HPDE6-E6E7 (cell line): ENCODE results near the gene WDR76.

Experiments used
- DNase-seq: peaks from one replicate; pipeline ENCODE4 v3.0.0; 2011; ENCODE audit warnings: missing footprints; ENCODE audit errors: extremely low spot score

Gene WDR76

DNA sequence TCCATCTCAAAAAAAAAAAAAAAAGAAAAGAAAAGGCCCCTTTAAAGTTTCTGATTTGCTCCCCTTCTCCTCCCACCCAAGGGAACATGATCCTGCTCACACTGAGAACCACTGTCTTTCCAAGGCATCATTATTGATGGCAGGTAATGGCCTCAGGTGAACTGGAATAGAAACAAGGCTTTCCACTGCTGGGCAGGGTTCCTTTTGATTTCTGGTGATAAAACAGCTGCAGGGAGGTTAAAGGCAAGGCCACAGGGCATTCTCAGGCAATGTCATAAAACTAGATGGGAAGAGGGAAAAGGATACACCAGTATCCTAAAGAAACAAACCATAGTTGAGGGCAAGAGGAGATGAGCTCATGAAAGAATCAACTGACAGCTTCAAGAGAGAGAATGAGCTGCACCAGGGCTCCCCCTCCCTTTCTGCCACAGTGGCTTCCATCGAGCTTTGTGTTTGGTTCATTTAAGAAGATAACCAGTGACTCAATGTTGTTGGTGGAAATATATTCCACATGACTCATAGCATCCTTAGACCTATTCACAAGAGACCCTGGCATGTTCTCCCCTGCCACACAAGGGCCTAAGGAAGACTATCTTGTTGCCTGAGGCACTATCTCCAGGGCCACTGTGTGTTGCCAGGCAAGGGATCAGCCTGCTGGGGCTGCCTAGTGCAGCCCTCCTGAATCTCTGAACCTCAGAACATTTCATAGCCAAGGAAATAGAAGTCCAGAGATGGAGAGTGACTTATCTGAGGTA is 86.4 kb downstream of the WDR76 start:
- peak; percentile 86 for DNase-seq

DNA sequence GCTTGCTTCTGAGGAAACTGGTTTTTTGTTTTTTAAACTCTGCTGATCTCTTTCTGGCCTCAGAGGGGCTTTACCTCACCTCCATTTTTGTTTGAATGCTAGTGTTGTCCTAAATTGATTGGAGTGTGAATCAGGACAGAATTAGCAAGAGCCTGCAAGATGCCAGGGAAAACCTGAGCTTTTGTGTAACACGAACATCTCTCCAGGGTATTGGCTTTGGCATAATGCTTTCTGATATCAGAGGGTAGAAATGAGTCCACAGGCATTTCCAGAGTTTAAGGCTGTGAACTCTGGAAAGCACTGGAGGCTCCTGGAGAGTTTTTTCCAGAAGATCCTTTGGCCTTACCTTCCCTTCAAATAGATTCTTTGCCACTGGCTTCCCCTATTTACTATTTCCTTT is 87.1 kb downstream of the WDR76 start:
- DNase-seq: no peak

DNA sequence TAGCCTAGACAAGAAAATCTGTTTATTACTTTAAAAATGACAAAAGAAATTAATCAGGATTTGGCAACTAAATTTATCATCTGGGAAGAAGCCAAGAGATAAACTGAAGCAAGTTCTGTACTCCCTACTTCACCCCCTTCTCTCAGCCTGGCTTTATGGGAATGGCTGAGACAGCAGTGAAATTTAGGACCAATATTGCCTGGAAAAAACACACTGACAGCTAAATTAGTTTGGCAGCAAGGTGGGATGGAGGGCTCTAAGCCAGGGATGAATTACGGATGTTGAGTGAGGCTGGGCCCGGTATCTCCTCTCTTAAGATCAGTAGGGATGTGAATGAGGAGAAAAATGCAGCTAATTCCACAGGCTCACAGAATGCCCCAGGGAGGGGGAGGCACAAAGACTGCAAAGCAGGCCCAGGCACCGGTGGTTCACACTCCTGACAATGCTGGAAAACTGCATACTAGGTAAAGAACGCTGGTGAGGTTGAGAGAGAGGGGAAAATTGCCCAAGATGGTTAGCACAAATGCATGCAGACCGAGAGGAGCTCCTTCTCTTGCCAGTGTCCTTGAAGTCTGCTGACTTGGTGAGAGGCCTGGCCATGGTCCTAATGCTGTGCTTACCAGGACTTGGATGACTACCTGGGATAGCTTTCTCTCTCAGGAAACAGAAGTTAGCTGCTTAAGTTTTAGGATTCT is 89.0 kb downstream of the WDR76 start:
- no peak for DNase-seq

DNA sequence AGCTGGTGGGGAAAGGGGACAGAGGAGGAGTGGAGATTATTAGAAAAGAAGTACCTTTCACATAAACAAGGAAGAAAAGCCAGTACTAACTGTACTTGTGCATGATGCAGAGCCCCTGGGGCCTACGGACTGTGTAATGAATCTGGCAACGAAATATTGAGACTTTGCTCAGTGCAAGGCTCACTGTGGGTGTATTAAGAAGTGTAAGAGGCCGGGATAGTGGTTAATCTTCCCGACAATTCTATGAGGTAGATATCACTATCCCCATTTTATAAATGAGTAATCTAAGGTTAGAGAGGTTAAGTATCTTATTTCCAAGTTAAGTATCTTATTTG is 89.5 kb downstream of the WDR76 start:
- no peak for DNase-seq
